CD14-positive monocyte (primary cell): ENCODE results near the gene SASH1. TPM values are rescaled to one million over a fixed set of nuclear protein-coding genes. Genes with fewer than 3 reads are reported as not detected.

Experiments
- DNase-seq, 3 donors: peaks; one replicate each; pipeline ENCODE4 v3.0.0-alpha.2; 2011 to 2022
- H2AFZ ChIP-seq: 2 replicates; pipeline ENCODE4 v1.6.0; 2012; ENCODE audit warnings: mild to moderate bottlenecking, low read depth, low read length, inconsistent platforms; ENCODE audit not compliant: insufficient read depth, poor library complexity, severe bottlenecking
- H3K27ac ChIP-seq, 2 donors: 1 replicate in 1 of 2; 2 replicates in 1 of 2; pipeline ENCODE4 v1.5.1; 2012 to 2013; ENCODE audit warnings: low read length in 2 of 2, control low read depth in 1 of 2, inconsistent platforms in 1 of 2, low read depth in 1 of 2, mild to moderate bottlenecking in 1 of 2
- H3K27me3 ChIP-seq, 2 donors: one replicate each; pipeline versions ENCODE4 v1.6.0 to v1.6.1; 2011 to 2013; ENCODE audit warnings: low read length in 2 of 2; ENCODE audit not compliant: control insufficient read depth in 2 of 2, insufficient read depth in 2 of 2
- H3K36me3 ChIP-seq, 2 donors: replicated peaks in 1 of 2; 1 replicate in 1 of 2; 2 replicates in 1 of 2; pipeline versions ENCODE4 v1.5.1 to v1.6.1; 2012 to 2013; ENCODE audit warnings: low read length in 2 of 2, control low read depth in 1 of 2, inconsistent platforms in 1 of 2, mild to moderate bottlenecking in 1 of 2; ENCODE audit not compliant: insufficient read depth in 2 of 2, control insufficient read depth in 1 of 2
- H3K4me1 ChIP-seq, 2 donors: 1 replicate in 1 of 2; 2 replicates in 1 of 2; pipeline versions ENCODE4 v1.5.1 to v1.6.1; 2012 to 2013; ENCODE audit warnings: low read length in 2 of 2, control low read depth in 1 of 2, inconsistent platforms in 1 of 2, mild to moderate bottlenecking in 1 of 2, moderate library complexity in 1 of 2; ENCODE audit not compliant: insufficient read depth in 2 of 2, control insufficient read depth in 1 of 2
- H3K4me2 ChIP-seq: replicated peaks from 2 replicates; pipeline ENCODE3; 2012; ENCODE audit warnings: low read length, moderate library complexity, mild to moderate bottlenecking; ENCODE audit not compliant: poor library complexity, severe bottlenecking; ENCODE audit errors: extremely low read depth
- H3K4me3 ChIP-seq, 3 experiments: fragments of 200-600 bp in 1 of 3; sonication (generic) in 1 of 3; replicated peaks in 1 of 3; 1 replicate in 2 of 3; 2 replicates in 1 of 3; pipeline ENCODE4 v1.5.1; 2011 to 2013; ENCODE audit warnings: low read length in 3 of 3, mild to moderate bottlenecking in 3 of 3, control low read depth in 2 of 3, low read depth in 2 of 3, inconsistent platforms in 1 of 3, moderate library complexity in 1 of 3
- H3K79me2 ChIP-seq: 2 replicates; pipeline ENCODE4 v1.6.0; 2012; ENCODE audit warnings: mild to moderate bottlenecking, control low read depth, inconsistent platforms, low read length, moderate library complexity; ENCODE audit not compliant: insufficient read depth
- H3K9ac ChIP-seq: 2 replicates; pipeline ENCODE4 v1.6.0; 2017; ENCODE audit warnings: low read length, mild to moderate bottlenecking; ENCODE audit not compliant: insufficient read depth, poor library complexity, severe bottlenecking
- H3K9me3 ChIP-seq, 2 donors: replicated peaks in 1 of 2; 1 replicate in 1 of 2; 2 replicates in 1 of 2; pipeline versions ENCODE4 v1.5.1 to v1.6.1; 2012 to 2013; ENCODE audit warnings: low read length in 2 of 2, control low read depth in 1 of 2; ENCODE audit not compliant: control insufficient read depth in 1 of 2, insufficient read depth in 1 of 2
- H4K20me1 ChIP-seq: 2 replicates; pipeline ENCODE4 v1.6.0; 2012; ENCODE audit warnings: mild to moderate bottlenecking, low read length, control low read depth, moderate library complexity; ENCODE audit not compliant: insufficient read depth
- H3K27ac Mint-ChIP-seq, 7 donors: one replicate each; pipeline ENCODE4 v1.8.0; 2020; ENCODE audit warnings: mild to moderate bottlenecking in 7 of 7, mixed read lengths in 7 of 7, moderate library complexity in 6 of 7, inconsistent platforms in 2 of 7
- H3K27me3 Mint-ChIP-seq, 3 donors: one replicate each; pipeline ENCODE4 v1.8.0; 2021 to 2022; ENCODE audit warnings: low read depth in 3 of 3, mild to moderate bottlenecking in 3 of 3, mixed read lengths in 3 of 3, moderate library complexity in 3 of 3, inconsistent platforms in 1 of 3
- H3K36me3 Mint-ChIP-seq, 2 donors: one replicate each; pipeline ENCODE4 v1.8.0; 2020; ENCODE audit warnings: mixed read lengths in 2 of 2, inconsistent platforms in 1 of 2, mild to moderate bottlenecking in 1 of 2
- H3K4me1 Mint-ChIP-seq: one replicate; pipeline ENCODE4 v1.8.0; 2020; ENCODE audit warnings: mild to moderate bottlenecking, mixed read lengths
- H3K4me3 Mint-ChIP-seq, 2 donors: one replicate each; pipeline ENCODE4 v1.8.0; 2020; ENCODE audit warnings: mild to moderate bottlenecking in 2 of 2, mixed read lengths in 2 of 2, moderate library complexity in 1 of 2
- H3K9me3 Mint-ChIP-seq, 7 donors: one replicate each; pipeline ENCODE4 v1.8.0; 2020 to 2022; ENCODE audit warnings: mixed read lengths in 7 of 7, mild to moderate bottlenecking in 6 of 7, moderate library complexity in 6 of 7, inconsistent platforms in 2 of 7
- CTCF ChIP-seq: fragments of 200-600 bp; IDR thresholded peaks from one replicate; pipeline ENCODE4 v1.8.0; 2022; ENCODE audit warnings: antibody characterized with exemption, mild to moderate bottlenecking
- WGBS: methylation state at CpG from one replicate; pipeline ENCODE4 v1.1.5; 2013; ENCODE audit warnings: missing lambda C conversion rate; ENCODE audit not compliant: insufficient coverage; 5-methylcytosine and 5-hydroxymethylcytosine counted together
- intact Hi-C, 2 donors: fragments of 100-400 bp; cut with micrococcal nuclease; formaldehyde crosslinking; loops; one replicate each; pipeline versions ENCODE4 v1.15.0 to v1.15.1; 2023
- polyA plus RNA-seq, 3 donors: library from polyadenylated mRNA; depleted of rRNA in 1 of 3; unstranded in 2 of 3; stranded (reverse) in 1 of 3; fragments of 300-500 nt in 2 of 3; fragments of >200 nt in 1 of 3; fragmentation: Illumina TruSeq in 2 of 3; gene quantifications; 1 replicate in 2 of 3; 2 replicates in 1 of 3; pipeline ENCODE4 v1.2.3, GENCODE V29; 2012 to 2021

Gene SASH1
- polyA plus RNA-seq, 3 donors: 0.90 to 5.1 (median 4.7) TPM

- no peaks in the 10 kb centered on the region for H3K9me3 ChIP-seq
- H3K4me3 ChIP-seq: no peak overlapping the region
- no peaks in the 10 kb centered on the region for H4K20me1 ChIP-seq
- H3K27me3 Mint-ChIP-seq: peaks cover 42 to 69% (median 50%) of the 10 kb centered on the region in 3 donors
- peaks cover 47 to 63% of the 10 kb centered on the region in 2 donors for H3K27me3 ChIP-seq
- H3K79me2 ChIP-seq: no peaks in the 10 kb centered on the region
- H3K4me1 ChIP-seq: peaks cover 16% of the 10 kb centered on the region in 2 donors
- TF ChIP-seq CTCF: no peak
- H3K27ac ChIP-seq: no peak overlapping the region
- H3K4me1 Mint-ChIP-seq: peaks cover 40% of the 10 kb centered on the region
- H3K9me3 Mint-ChIP-seq: peaks cover 0 to 16% (median 6%) of the 10 kb centered on the region in 7 donors
- no peak overlapping the region for H2AFZ ChIP-seq
- no peak overlapping the region for H3K4me2 ChIP-seq
- no peaks in the 10 kb centered on the region for H3K36me3 ChIP-seq
- 60% methylated on average over 4 of the region's 6 CpGs for WGBS
- peaks cover 2 to 7% of the 10 kb centered on the region in 2 donors for H3K36me3 Mint-ChIP-seq
- no peak for DNase-seq
- no peak overlapping the region for H3K27ac Mint-ChIP-seq
- intact Hi-C loops: no loop called here
- H3K9ac ChIP-seq: no peak overlapping the region
- H3K4me3 Mint-ChIP-seq: peak overlapping the region in 1 of 2 donors; percentile 44
These were observed 4.2 kb downstream of the SASH1 start for GRCh38 chr6:148346681-148347440.

GRCh38 chr6:148347441-148348054 lies 4.9 kb downstream of the SASH1 start:
- Histone ChIP-seq H3K27ac (no peak overlapping the region), H3K4me2 (no peak overlapping the region), H3K36me3 (no peaks in the 10 kb centered on the region), H3K79me2 (no peaks in the 10 kb centered on the region), H4K20me1 (no peaks in the 10 kb centered on the region), H3K27me3 (peaks cover 40 to 56% of the 10 kb centered on the region in 2 donors), H3K4me3 (no peak overlapping the region), H3K9me3 (no peaks in the 10 kb centered on the region), H2AFZ (no peak overlapping the region), H3K4me1 (peaks cover 9% of the 10 kb centered on the region in 2 donors), H3K9ac (no peak overlapping the region)
- peaks cover 33% of the 10 kb centered on the region for H3K4me1 Mint-ChIP-seq
- DNase-seq: no peak
- peaks cover 0 to 11% (median 4%) of the 10 kb centered on the region in 7 donors for H3K9me3 Mint-ChIP-seq
- WGBS: no CpG with 5 or more reads among the region's 4 CpGs
- H3K27ac Mint-ChIP-seq: peak overlapping the region in 1 of 7 donors; percentile 31
- H3K36me3 Mint-ChIP-seq: peaks cover 2 to 7% of the 10 kb centered on the region in 2 donors
- peak overlapping the region in 1 of 2 donors; percentile 5 for H3K4me3 Mint-ChIP-seq
- no peak for TF ChIP-seq CTCF
- intact Hi-C loops: no loop called here
- peaks cover 36 to 62% (median 43%) of the 10 kb centered on the region in 3 donors for H3K27me3 Mint-ChIP-seq
